Measurements from ENCODE around the gene UVRAG.
"Not testable (repeated sequence)": the region's sequence is repeated elsewhere in the genome, so short reads cannot be mapped to it uniquely, and the experiment has no call there.

The UVRAG gene

DNA sequence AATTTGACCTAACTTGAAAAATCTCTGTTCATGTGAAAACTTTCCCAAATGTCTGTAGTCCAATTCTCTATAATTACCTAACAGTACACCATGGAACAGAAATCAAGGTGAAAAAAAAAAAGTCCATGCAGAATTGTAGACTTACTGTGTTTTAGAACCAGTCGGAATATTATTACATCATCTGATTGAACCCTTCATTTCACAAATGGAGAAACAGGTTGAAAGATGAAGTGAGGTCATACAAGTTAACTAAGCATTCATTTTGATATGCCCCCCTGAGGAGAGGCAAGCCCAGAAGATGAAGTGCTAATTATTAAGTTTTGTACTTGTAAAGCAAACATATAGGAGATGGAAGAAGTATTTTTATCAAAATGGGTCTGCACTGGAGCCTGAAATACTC, 211.9 kb downstream of the UVRAG start:
- DNase-seq (ENCODE audit: low read depth): no peak

DNA sequence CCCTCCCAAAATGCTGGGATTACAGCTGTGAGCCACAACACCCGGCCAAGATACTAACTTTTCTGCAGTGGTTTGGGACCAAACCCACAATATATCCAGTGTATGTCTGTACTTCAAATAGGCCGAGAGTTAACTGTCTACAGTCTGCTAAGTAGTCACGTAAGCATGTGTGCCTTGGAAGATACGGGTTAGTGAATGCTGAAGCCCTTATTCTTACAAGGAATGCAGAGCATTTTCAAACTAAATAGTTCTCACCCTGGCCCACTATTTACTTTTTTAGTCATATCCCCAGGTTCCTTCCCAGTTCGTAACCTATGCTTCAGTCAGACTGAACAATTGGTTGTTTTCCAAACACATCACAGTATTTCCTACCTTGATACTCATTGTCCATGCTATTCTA, 215.3 kb downstream of the UVRAG start:
- DNase-seq (ENCODE audit: low read depth): no peak

DNA sequence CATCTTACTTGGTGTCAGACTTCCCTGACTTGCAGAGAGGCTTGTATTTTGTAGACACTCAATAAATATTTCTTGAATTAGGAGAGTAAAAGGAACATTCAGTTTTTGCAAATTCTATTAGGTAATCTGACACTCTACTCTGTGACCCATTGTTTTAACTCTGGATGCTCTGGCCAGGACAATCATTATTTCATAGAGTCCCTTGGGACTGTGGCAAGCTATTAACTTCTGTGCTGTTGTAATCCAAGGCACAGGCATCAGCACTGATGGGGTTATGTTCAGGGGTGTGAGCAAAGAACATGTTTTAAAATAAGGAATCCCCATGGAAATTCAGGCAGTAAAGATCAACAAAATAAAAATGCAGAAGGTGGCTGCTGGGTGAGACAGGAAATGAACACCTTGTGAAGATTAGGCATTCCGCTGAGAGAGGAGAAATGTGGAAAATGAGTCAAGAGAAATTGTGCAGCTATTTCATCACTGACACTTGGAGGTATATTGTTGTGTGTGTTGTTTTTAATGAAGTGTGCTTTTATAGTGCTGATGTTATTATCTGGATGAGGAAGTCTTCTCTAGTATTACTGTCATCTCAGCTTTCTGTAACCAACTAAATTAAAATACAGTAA, 216.1 kb downstream of the UVRAG start:
- no peak for DNase-seq (ENCODE audit: low read depth)

DNA sequence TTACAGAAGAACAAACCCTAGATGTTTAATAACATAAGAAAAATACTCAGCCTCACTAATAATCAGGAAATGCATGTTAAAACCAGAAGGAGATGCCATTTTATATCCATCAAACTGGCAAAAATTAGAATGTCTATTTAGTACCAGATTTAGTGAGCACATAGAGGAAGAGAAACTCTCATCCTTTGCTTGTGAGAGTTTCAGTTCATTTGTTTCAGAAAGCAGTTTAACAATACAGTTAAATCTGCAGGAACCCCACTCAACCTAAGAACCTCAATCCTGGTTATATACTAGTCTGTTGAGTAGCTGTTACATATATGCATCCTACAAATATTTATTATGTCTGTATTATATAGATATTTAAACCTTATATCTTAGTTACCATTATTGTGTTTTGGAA, 218.7 kb downstream of the UVRAG start:
- DNase-seq (ENCODE audit: low read depth): no peak

DNA sequence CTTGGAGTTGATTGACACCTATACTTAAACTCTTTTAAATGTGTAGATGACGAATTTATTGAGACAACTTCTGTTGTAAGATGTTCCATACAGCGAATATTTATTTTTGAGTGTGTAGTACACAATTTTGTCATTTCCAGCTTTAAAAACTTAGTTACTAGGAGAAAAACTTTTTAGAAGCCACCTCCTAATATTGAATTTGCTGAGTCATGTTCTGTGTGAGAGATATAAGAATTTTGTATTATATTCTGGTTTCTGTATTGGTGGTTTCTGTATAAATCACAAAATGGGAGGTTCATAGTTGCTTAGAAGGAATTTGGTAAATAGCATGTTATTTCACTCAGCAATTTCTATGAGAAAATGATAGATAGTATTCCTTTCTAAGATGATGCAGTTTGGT, 220.0 kb downstream of the UVRAG start:
- DNase-seq (ENCODE audit: low read depth): no peak

DNA sequence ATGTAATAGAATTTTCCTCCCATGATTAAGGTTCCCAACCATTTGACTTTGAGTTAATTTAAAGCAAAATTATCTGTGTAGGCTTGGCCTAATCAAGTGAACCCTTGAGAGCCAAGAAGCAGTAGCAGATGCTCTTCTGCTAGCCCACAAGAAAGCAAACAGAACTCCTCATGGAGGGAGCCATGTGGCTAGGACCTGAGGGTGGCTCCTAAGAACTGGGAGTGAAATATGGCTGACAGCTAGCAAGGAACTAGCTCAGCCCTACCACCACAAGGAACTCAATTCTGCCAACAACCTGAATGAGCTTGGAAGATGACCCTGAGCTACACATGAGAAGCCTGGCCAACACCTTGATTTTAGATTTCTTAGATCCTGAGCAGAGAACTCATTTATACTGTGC, 223.6 kb downstream of the UVRAG start:
- DNase-seq (ENCODE audit: low read depth): no peak

DNA sequence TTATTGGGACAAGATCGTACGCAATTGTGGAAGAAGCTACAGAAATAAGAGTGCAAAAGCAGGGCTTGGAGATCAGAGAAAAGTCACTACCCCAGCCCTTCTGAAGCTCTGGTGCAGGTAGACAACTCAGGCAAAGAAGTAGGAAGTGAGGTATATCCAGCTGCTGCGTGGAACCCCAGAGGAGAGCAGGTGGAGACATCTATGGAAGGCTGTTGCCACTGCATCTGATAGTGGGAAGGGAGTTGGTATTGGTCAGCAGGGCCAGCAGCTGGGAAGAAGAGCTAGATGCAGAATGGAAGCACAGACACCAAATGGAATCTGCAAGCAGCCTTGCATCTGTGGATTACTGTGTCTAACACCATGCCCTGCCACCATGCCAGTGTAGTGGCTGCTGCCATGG, 226.2 kb downstream of the UVRAG start:
- DNase-seq (ENCODE audit: low read depth): no peak

DNA sequence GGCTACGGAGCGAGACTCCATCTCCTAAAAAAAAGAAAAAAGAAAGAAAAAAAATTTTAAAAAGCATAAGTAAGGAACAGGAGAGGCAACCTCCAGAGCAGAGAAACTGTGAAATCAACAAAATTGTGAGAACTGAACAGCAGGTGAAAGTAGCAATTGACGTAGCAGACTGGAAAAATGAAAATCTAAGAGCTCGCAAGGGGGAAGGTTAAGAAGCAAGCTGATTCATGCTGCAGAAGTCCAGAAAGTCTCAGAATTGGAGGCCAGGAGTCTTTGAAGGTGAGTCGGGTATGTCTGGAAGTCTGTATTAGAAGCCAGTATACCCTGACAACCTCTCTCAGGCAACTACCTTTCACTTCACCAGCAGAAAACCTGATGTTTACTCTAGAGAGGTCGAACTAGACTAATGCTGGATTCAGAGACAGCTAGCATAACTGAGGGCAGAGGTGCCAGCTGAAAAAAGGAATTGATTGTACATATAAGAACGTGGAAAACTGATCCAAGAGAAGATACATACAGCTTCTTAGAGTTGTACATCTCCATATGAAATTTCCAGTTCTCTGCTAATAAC, 229.8 kb downstream of the UVRAG start:
- DNase-seq (ENCODE audit: low read depth): no peak

DNA sequence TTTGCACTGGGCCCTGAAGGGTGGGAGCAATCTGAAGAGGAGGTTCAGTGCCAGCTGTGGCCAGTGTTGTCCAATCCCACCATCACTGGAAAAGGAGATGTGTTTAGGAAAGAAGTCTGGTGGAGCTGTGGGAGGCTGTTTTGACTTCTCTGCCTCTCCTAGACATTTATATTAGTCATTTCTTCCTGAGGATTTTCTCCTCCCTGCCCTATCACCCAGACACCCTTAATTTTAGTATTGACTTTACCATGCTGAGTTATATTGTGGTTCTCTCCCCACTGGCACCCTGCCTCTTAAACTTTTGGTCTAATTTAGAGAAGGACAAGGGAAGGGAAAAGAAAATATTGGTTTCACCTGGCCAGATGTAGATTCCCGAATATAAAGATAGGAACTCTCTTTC, 232.2 kb downstream of the UVRAG start:
- no peak for DNase-seq (ENCODE audit: low read depth)

DNA sequence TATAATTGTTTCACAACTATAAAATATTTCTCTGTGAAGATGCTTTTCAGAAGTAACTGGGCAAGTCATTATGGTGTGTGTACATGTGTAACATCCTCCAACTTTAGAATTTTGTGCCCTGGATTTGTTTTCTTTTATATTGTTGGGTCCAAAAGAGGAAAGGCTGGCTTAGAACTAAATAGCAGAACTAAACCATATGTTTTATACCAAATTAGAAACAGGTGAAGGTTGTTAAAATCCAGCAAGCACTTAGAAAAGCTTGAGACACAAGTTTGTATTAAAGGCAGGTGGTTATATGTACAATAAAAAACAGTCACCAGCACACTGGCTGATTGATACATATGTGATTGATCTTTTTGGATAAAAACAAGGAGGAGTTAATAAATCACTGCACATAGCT, 232.8 kb downstream of the UVRAG start:
- DNase-seq (ENCODE audit: low read depth): no peak

DNA sequence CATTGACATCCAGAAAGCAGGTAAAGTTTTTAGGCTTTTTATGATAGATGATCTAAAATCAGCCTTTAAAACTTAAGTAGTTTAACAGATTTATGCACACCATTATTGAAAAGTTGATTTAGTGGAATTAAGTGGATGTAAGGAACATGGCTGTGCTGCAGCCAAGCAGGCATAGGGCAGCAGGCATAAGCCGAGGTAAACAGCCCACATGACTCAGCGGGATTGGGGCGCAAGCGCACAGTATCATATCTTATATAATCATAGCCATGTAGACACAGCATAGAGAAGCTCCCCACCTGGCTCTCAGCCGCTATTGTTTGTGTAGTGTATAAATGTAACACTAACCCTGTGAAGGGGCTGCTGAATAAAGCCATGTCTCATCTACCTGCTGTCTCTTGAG, 233.8 kb downstream of the UVRAG start:
- no peak for DNase-seq (ENCODE audit: low read depth)

DNA sequence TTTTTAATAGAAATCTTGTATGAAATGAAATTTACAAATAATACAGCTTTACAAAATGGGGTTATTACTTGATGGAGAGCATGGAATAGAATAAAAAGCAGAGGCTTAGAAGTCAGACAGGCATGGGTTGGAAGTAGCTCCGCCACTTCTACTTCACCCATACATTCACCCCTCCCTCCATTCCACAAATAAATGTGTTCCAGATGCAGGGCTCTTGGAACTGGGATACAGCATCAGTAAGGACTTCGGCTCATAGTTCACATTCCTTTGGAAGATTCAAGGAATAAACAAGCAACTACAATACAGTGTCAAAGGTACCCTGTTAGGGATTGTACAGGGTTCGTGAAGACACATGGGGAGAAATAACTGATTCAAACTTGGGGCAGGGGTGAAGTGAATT, 234.5 kb downstream of the UVRAG start:
- DNase-seq (ENCODE audit: low read depth): no peak

DNA sequence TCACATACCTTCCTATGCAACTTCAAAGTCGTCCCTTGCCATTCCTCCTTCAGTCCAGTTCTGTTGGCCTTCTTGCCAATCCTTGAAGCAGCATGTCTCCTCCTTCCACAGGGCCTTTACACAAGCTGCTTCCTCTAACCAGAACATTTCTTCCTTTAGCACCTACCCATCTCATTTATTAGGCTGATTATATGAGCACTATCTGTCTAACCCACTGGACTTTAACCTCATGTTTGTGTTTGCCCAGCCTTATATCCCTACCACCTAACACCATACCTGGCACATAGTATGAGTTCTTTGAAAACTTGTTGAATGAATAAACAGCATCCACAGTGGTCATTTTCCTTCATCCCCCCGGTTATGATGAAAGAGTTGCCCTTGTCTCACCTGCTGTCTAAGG, 236.9 kb downstream of the UVRAG start:
- DNase-seq (ENCODE audit: low read depth): no peak

DNA sequence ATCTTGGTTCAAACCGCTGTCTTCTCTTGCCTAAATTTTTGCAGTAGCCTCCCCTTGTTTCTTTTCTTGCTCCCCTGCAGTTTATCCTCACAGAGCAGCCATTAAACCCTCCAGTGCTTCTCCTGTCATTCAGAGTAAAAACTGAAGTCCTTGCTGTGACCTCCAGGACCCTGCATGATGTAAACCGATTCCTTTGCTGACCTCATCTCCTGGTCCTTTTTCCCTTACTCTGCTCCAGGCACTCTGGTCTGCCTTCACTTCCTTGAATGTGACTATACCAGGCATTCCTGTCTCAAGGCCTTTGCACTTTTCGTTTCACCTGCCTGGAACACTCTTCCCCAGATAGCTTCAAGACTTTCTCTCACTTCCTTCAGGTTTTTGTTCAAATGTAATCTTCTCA, 239.3 kb downstream of the UVRAG start:
- no peak for DNase-seq (ENCODE audit: low read depth)

DNA sequence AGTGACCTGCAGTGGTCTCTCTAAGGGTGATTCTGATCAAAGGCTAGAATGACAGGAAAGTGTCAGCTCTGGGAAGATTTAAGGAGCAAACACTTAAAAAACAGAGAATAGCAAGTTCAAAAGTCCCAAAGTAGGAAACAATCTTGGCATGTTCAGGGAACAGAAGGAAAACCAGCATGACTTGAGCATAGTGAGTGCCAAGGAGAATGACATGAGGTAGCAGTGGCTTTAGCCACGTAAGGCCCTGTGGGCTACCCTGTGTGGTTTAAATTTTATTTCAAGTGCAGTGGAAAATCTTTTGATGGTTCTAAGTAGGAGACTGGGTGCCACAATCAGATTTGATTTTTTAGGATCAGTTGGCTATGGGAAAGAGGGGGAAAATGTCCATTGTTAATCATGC, 241.9 kb downstream of the UVRAG start:
- DNase-seq (ENCODE audit: low read depth): no peak

DNA sequence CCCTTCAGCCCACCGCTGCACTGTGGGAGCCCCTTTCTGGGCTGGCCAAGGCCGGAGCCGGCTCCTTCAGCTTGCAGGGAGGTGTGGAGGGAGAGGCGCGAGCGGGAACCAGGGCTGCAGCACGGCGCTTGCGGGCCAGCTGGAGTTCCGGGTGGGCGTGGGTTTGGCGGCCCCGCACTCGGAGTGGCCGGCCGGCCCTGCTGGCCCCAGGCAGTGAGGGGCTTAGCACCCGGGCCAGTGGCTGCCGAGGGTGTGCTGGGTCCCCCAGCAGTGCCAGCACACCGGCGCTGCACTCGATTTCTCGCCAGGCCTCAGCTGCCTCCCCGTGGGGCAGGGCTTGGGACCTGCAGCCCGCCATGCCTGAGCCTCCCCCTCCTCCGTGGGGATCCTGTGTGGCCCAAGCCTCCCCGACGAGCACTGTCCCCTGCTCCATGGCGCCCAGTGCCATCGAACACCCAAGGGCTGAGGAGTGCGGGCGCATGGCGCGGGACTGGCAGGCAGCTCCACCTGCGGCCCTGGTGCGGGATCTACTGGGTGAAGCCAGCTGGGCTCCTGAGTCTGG, 245.5 kb downstream of the UVRAG start:
- not testable (repeated sequence) for DNase-seq (ENCODE audit: low read depth)

DNA sequence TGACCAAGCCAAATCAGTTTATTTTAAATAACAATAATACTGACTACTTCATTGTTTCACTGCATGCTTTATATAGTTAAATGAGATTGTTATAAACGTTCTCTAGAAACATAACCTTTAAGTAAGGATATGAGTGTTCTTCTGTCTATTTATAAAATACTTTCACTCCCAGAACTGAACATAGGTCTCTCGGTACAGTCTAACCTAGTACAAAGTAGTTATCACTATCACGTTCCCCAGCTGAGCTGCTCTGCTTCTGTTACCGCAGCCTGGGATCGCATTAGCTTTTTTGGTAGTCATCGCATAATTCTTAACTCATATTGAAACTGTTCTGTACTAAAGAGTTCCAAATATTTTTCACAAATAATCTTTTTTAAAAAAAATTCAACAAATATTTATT, 247.7 kb downstream of the UVRAG start:
- no peak for DNase-seq (ENCODE audit: low read depth)

DNA sequence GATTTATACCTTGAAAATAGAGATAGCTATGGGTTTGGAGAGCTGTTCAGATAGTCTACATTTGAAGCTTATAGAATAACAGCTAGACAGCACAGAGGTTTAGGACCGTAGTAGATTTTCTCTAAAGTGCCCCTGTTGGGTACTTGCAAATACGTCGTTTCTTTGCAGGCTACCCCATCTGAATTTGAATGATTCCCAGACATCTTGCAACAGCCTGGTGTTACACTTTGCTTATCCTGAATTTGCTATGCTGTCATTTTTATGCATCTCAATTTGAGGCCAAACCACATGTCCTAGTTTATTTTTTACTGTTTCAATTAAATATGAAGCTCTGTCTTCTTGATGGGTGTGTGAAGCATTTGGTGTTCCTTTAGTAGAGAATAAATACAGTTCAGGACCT, 249.2 kb downstream of the UVRAG start:
- no peak for DNase-seq (ENCODE audit: low read depth)

DNA sequence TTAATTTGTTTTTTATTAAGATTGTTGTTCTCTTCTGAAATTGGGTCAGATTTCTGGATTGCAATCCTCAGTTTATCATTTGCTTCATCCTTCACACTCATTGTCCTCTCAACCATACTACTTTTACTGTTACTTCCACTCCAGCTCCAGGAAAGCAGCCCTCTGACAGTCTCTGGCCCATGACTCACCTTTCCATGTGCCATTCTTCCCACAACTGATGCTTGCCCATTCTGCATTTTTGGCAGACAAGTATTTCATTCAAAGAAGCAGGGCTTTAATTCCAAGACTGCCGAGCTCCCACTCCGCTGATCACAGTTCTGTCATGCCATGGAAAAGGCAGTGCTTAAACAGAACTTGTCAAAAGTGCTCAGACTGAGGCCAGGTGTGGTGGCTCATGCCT, 252.1 kb downstream of the UVRAG start:
- no peak for DNase-seq (ENCODE audit: low read depth)

DNA sequence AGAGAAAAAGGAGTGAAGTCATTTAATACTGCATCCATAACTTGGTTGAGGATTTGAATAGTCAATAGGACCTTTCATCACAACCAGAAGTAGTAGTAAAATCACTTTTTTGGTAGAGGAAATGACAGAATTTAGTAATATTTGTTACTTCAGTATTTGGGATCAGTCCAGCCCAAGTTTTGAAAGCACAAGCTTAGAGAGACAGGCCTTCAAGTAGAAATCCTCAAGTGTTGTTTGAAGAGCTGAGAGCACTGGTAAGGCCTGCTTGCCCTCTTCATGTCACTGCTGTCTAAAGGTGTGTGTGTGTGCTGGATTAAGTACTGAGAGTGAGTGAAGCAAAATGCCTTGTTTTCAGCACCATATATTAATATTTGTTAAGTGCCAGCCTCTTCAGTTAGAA, 254.0 kb downstream of the UVRAG start:
- DNase-seq (ENCODE audit: low read depth): no peak

DNA sequence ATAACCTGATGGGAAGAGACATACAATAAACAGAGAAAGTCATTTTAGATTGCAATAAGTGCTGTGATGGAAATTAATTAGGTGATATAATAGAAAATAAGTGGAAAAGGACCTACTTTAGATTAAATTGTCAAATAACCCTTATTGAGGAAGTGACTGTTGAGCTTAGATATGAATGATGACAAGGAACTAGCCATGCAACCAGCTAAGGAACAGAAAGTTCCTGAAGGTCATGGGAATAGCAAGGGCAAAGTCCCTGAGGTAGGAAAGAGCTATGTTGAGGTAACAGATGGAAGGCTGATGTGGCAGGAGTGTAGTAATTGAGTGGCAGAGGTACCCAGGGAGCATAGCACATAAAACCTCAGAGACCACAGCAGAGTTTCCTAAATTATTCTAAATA, 256.1 kb downstream of the UVRAG start:
- DNase-seq (ENCODE audit: low read depth): no peak

DNA sequence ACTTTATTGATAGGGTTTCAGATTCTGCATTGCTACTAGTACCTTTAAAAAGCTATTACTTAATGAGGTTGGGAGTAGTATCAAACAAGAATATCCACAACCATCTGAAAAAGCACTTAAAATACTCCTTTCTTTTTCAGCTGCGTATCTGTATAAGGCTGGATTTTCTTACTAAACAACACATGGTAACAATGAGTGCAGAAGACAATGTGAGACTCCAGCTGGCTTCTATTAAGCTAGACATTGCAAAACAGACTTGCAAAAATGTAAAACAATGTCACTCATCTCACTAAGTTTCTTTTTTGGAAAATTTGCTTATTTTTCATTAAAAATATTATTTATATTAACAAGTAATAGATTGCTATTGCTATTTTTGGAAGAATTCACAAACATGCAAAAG, 258.7 kb downstream of the UVRAG start:
- no peak for DNase-seq (ENCODE audit: low read depth)

DNA sequence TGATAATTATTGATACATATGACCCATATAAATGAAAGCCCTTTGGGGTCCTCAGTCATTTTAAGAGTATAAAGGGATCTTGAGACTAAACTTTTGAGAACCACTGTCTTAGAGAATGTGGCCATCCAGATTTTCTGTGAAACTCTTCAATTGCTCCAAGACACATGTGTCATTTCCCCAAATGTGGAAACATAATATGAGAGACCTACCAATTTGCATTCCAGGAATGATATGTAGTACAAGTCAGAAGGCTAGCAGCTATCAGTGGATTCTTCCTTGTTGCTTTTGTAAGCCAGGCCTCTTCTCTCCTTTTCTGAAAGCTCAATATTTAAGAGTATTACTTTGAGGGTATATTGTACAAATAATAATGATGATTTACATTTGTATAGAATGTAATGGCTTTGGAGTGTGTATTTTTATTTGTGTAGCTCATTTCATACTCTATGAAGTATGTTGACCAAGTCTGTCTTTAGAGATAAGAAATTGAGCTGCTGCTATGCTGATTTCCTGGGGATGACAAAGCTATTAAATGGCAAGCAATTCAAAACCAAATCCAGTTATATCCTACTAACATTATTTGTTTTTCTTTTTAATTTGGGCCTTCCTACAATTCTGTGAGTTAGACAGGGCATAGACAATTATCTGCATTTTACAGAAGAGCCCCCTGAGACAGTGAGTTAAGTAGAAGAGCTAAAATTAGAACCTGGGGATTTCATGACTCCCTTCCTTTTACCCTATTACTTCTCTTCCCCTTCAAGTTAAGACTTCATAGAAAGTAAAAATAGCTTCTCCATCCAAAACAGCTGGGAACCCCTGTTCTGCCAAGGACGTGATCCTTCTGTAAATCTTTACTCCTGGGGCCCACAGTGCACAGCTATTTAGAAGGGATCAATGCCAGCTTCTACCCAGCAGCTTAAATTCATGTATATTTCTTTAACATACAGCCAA, 259.4 kb downstream of the UVRAG start:
- DNase-seq (ENCODE audit: low read depth): no peak

All from stimulated activated CD8-positive, alpha-beta memory T cell treated with anti-CD3 and anti-CD28 coated beads, Interleukin-4, amount 100 ng/mL, for 24 hours (primary cell).